ENCODE data around the gene FOXO3.

The FOXO3 gene

DNA sequence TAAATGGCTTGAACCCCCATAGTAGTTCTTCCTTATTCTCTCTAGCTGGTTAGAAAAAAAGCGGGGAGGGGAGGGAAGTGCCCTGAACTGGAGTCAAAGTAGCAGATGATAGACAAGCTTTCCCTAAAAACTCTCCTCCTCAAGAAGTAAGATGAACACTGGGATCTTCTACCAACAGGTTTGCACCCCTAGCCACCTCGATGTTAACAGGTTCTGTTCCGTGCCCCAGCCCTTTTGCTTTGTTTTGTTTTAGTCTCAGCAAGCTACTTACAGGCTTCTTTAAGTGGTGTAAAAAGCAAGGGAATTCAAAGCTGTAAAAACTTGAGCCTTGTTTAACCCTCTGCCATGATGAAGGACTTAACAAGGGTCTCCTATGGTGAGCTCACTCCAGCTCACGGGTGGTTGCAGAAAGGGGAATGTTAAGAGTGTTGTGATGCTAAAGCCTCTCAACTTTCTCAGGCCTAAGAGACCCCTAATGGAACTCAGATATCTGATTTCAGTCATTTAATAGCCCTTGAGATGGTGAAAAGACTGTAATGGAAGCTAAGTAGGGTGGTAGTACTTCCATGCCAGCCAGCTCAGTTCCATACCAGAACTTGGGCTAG lies 106.0 kb downstream of the FOXO3 start:
- Histone ChIP-seq H3K9me3 (ENCODE audit: control insufficient read depth, insufficient read depth, low read length) (no peaks in the 10 kb centered on the region), H3K4me3 (ENCODE audit: low read length) (no peak overlapping the region), H3K27ac (ENCODE audit: low read depth, low read length) (no peak overlapping the region), H4K20me1 (ENCODE audit: control insufficient read depth, insufficient read depth, low read depth, low read length) (no peaks in the 10 kb centered on the region), H3K79me2 (ENCODE audit: control insufficient read depth, low read length) (peaks cover 2% of the 10 kb centered on the region; the same call in 1 of the 2 replicates), H3K4me2 (ENCODE audit: low read length) (no peak overlapping the region), H3K36me3 (ENCODE audit: control insufficient read depth, low read length) (peaks cover 2% of the 10 kb centered on the region; the same call in 1 of the 2 replicates), H3K27me3 (ENCODE audit: control insufficient read depth, low read length) (no peaks in the 10 kb centered on the region), H3K4me1 (ENCODE audit: control insufficient read depth, low read length) (no peaks in the 10 kb centered on the region), H3K9me2 (replicated peaks; ENCODE audit: control insufficient read depth, low read length) (no peaks in the 10 kb centered on the region), H3F3A (ENCODE audit: control insufficient read depth, insufficient read depth) (no peaks in the 10 kb centered on the region)
- TF ChIP-seq, protein P1, sequence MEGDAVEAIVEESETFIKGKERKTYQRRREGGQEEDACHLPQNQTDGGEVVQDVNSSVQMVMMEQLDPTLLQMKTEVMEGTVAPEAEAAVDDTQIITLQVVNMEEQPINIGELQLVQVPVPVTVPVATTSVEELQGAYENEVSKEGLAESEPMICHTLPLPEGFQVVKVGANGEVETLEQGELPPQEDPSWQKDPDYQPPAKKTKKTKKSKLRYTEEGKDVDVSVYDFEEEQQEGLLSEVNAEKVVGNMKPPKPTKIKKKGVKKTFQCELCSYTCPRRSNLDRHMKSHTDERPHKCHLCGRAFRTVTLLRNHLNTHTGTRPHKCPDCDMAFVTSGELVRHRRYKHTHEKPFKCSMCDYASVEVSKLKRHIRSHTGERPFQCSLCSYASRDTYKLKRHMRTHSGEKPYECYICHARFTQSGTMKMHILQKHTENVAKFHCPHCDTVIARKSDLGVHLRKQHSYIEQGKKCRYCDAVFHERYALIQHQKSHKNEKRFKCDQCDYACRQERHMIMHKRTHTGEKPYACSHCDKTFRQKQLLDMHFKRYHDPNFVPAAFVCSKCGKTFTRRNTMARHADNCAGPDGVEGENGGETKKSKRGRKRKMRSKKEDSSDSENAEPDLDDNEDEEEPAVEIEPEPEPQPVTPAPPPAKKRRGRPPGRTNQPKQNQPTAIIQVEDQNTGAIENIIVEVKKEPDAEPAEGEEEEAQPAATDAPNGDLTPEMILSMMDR (IDR thresholded peaks at IDR 0.05; ENCODE audit: low read depth, low read length, poor library complexity, severe bottlenecking), result no peak
- no peak for TF ChIP-seq EZH2phosphoT487 (IDR thresholded peaks at IDR 0.05; ENCODE audit: borderline replicate concordance, low read length)

GRCh38 chr6:108667993-108668392 lies 107.3 kb downstream of the FOXO3 start:
- Histone ChIP-seq H3K9me3 (ENCODE audit: control insufficient read depth, insufficient read depth, low read length) (no peaks in the 10 kb centered on the region), H4K20me1 (ENCODE audit: control insufficient read depth, insufficient read depth, low read depth, low read length) (no peaks in the 10 kb centered on the region), H3K27ac (ENCODE audit: low read depth, low read length) (no peak overlapping the region), H3K4me3 (ENCODE audit: low read length) (no peak overlapping the region), H3K4me1 (ENCODE audit: control insufficient read depth, low read length) (no peaks in the 10 kb centered on the region), H3K9me2 (replicated peaks; ENCODE audit: control insufficient read depth, low read length) (no peaks in the 10 kb centered on the region), H3K79me2 (ENCODE audit: control insufficient read depth, low read length) (peaks cover 2% of the 10 kb centered on the region; the same call in 1 of the 2 replicates), H3F3A (ENCODE audit: control insufficient read depth, insufficient read depth) (no peaks in the 10 kb centered on the region), H3K36me3 (ENCODE audit: control insufficient read depth, low read length) (peaks cover 2% of the 10 kb centered on the region; the same call in 1 of the 2 replicates), H3K4me2 (ENCODE audit: low read length) (no peak overlapping the region), H3K27me3 (ENCODE audit: control insufficient read depth, low read length) (no peaks in the 10 kb centered on the region)
- TF ChIP-seq EZH2phosphoT487 (IDR thresholded peaks at IDR 0.05; ENCODE audit: borderline replicate concordance, low read length), result no peak
- TF ChIP-seq, protein P1 (IDR thresholded peaks at IDR 0.05; ENCODE audit: low read depth, low read length, poor library complexity, severe bottlenecking), result no peak

DNA sequence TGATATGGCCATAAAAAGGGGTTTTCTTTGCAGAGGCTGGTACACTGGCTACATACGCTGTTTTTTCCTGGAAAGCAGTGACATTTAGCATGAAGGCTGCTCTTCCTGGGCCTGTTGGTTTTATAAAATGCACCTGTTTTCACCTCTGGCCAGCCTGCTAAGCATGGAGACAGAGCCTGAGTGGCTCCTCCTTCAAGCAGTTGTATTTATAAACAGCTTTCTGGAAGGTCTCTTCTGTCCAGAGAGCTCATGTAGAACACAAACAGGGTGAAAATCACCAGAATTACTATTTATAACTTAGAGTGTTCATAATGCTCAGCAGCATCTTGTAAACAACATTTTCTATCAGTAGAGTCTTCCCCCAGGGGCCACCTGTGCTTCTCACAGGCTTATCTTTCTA lies 109.0 kb downstream of the FOXO3 start:
- no peaks in the 10 kb centered on the region for H3K27me3 ChIP-seq (ENCODE audit: control insufficient read depth, low read length)
- H3K4me2 ChIP-seq (ENCODE audit: low read length), result no peak overlapping the region
- H4K20me1 ChIP-seq (ENCODE audit: control insufficient read depth, insufficient read depth, low read depth, low read length), result no peaks in the 10 kb centered on the region; the same call in none of the 2 replicates

More for the DNA sequence above, 109.0 kb downstream of the FOXO3 start:
- Histone ChIP-seq H3K9me3 (ENCODE audit: control insufficient read depth, insufficient read depth, low read length) (no peaks in the 10 kb centered on the region), H3K9me2 (replicated peaks; ENCODE audit: control insufficient read depth, low read length) (no peaks in the 10 kb centered on the region), H3K27ac (ENCODE audit: low read depth, low read length) (no peak overlapping the region), H3K36me3 (ENCODE audit: control insufficient read depth, low read length) (no peaks in the 10 kb centered on the region), H3F3A (ENCODE audit: control insufficient read depth, insufficient read depth) (no peaks in the 10 kb centered on the region), H3K79me2 (ENCODE audit: control insufficient read depth, low read length) (peaks cover 2% of the 10 kb centered on the region; the same call in 1 of the 2 replicates), H3K4me1 (ENCODE audit: control insufficient read depth, low read length) (no peaks in the 10 kb centered on the region), H3K4me3 (ENCODE audit: low read length) (no peak overlapping the region)
- TF ChIP-seq EZH2phosphoT487 (IDR thresholded peaks at IDR 0.05; ENCODE audit: borderline replicate concordance, low read length), result no peak
- TF ChIP-seq, protein P1 (IDR thresholded peaks at IDR 0.05; ENCODE audit: low read depth, low read length, poor library complexity, severe bottlenecking), result no peak

Data from DOHH2 (cell line).